Stimulated activated CD4-positive, alpha-beta T cell treated with anti-CD3 and anti-CD28 coated beads, Interleukin-4, amount 100 ng/mL, for 4 hours (primary cell): ENCODE measurements around the gene SNAI3.

Experiments used
- DNase-seq, 2 experiments: peaks; one replicate each; pipeline ENCODE4 v3.0.0-alpha.2; 2020

SNAI3 gene

DNA sequence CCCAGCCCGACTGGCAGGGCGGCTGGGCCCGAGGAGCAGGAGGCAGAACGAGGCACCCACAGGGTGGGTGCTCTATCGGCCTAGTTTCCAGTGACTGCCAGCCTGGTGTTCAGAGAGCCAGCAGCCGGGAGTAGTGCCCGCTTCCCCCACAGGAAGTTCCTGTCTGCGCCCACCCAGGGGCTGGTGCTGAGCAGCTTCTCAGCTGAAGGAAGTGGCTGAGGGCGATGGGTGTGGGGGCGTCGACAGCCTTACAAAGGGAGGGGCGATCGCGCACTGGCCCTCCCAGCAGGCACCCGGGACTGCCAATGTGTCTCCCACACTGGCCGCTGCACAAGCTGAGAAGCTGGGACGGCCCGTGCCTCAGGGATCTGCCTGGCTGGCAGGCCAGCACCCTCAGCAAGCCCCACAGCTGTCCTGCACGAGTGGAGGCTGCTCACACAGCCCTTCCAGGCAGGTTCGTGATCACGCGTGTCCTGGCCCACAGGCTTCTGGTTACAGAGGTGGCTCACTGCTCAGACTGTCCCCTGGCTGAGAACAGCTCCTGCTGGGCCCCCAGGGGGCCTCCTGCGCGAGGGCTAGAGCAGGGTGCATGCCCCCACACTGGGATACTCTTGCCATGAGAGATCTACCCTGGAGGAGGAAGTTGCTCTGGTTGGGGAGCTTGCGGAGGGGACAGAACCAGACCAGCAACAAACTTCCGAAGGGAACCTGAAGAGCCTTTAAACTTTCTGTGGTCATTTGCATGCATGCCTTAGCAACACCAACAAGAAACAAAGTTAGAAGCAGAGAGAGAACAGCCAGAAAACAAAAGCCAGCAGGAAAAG, 17.4 kb upstream of the SNAI3 start:
- DNase-seq, result peak; percentile 61 to 67

DNA sequence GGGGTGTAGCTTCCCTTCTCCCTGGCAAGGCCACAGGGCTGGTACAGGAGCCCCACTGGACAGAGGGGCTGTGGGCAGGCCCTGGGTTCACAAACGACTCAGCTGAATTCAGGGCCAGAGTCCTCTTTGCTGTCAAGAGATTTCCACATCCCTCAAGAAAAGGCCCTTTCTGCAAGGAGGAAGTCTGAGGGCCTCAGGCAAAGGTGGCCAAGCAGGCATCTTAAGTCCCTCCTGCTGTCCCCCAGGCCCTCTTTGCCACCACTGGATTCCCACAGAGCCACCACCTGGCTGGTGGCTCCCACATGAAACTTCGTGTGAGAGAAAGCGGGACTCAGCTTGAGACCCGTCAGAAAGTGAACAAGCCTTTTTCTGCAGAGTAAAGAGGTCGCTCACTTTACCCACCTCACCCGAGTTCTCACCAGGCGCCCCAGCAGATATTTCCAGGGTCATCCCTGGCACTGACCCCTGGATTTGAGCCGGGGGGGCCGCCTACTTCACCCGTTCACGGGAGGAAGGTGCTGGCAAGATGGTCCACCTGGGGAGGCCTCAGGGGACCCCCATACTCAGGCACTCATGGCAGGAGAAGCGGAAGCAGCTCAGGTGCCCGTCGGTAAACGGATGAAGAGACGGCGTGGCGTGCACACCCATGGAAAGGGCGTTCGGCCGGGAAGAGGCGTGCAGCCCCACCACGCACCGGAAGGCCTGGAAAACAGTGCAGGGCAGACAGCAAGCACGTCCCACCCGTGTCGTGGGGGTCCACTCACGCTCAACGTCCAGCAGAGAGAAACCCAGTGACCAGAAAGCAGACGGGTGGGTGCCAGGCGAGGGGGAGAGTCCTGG, 16.3 kb upstream of the SNAI3 start:
- no peak for DNase-seq

GRCh38 chr16:88701581-88702370, 15.5 kb upstream of the SNAI3 start:
- DNase-seq, result peak in 1 of 2 experiments; percentile 24

DNA sequence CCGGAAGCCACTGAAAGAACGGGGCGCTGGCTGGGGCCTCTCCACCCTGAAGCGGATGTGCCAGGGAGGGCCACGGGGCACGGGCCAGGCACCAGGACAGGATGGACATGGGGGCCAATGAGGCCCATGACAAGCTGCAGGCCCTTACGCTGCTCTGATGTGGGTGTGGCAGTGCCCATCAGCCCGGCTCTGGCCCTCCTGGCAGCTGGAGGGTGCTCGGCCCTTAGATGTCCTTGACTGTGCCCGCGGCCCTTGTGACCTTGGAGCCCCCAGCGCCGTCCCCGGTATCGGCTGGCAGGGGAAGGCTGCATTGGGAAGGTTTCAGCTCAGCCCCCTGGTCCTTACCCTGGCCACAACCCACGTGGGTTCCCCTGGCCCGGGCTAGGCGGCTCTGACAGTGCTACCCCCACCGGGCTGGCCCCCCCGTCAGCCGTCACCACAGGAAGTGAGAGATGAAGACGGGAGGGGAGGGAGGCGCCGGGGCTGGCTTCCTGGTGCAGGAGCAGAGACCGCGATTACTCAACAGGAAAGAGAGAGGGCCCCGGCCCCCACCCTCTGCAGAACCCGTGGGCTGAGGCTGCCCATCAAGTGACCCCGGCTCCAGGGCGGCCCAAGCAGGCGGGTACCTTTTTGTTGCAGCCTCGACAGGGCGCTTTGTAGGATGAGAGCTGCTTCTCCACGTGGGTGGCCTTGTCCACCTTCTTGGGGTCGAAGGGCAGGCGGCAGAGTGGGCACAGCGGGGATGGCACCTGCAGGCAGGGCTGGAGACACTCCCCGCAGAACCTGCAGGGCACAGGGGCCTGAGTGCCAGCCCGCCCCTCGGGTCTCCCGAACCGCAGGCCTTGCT, 14.6 kb upstream of the SNAI3 start:
- DNase-seq, result peak; percentile 90 to 95

- no peak for DNase-seq
These were observed 14.0 kb upstream of the SNAI3 start for GRCh38 chr16:88700322-88700635.

DNA sequence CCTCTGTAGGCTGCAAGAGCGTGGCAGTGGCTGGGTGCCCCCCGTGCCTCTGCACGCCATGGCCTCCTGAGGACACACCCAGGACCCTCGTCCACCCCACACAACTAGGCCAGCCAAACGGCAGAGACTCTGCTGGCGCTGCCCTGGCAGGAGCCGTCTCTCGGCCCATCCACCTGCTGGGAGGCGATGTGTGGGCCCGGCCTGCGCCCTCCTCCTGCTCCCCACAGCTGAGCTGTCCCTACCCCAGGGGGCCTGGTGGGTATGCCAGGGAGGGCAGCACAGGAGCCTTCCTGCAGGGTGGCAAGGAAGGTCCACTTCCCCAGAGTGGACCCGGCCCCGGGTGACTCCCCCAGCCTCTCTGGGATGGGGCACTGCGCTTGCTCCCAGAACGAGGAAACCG, 12.9 kb upstream of the SNAI3 start:
- DNase-seq, result no peak

- no peak for DNase-seq
These were observed 12.3 kb upstream of the SNAI3 start for GRCh38 chr16:88698646-88699045.

- DNase-seq, result no peak
These were observed 11.7 kb upstream of the SNAI3 start for GRCh38 chr16:88697831-88698615.

GRCh38 chr16:88697116-88697830, 11.0 kb upstream of the SNAI3 start:
- no peak for DNase-seq

DNA sequence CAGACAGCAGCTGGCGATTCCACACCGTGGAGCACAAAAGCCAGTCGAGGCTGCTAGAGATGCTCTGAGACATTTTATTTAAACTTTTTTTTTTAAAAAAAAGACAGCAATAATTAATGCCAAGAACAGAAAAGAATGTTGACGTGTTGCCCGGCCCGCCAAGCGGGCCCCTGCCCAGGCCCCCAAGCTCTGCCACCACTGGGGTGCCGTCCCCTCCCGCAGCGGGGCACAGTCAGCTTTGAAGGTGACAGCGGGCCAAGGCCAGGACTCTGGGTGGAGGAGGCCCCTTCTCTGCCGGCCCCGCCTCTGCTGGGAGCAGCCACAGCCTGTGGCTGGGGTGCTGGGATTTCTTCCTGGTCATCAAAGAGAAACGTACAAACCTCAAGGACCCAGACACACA, 10.1 kb upstream of the SNAI3 start:
- no peak for DNase-seq

DNA sequence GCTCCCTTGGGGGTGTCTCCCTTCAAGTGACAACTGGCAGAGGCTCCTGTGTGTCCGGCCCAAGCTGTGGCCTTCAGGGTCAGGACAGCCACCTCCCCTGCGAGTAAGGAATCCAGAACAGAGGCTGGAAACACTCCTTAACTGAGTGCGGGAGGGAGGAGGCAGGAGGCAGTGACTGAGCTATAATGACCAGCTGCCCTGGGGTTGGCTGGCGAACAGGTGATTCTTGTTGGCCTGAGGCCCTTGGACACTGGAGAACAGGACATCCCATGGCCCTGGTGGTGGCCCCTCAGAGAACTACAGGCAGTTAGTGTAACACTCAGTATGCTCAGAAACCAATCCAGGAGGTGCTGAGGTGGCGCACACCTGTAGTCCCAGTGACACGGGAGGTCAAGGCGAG, 9.4 kb upstream of the SNAI3 start:
- no peak for DNase-seq

DNA sequence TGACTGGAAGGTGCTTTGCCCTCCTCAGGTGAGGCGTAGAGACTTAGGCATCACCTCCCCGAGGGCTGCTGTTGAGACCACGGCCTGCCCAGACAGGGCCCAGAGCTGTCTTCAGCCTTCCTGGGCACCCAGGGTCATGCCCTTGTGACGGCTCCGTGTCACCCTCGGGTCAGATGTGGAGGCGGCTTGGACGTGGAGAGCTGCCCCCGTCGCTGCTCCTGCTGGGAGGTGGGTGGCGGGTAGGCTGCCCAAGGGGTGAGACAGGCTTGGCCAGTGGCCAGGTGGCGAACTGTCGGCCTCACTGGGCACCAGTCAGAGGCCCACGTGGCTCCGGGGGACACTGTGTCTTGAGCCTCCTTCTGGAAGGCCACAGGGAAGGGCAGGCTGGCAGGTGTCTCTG, 8.9 kb upstream of the SNAI3 start:
- DNase-seq, result no peak

DNA sequence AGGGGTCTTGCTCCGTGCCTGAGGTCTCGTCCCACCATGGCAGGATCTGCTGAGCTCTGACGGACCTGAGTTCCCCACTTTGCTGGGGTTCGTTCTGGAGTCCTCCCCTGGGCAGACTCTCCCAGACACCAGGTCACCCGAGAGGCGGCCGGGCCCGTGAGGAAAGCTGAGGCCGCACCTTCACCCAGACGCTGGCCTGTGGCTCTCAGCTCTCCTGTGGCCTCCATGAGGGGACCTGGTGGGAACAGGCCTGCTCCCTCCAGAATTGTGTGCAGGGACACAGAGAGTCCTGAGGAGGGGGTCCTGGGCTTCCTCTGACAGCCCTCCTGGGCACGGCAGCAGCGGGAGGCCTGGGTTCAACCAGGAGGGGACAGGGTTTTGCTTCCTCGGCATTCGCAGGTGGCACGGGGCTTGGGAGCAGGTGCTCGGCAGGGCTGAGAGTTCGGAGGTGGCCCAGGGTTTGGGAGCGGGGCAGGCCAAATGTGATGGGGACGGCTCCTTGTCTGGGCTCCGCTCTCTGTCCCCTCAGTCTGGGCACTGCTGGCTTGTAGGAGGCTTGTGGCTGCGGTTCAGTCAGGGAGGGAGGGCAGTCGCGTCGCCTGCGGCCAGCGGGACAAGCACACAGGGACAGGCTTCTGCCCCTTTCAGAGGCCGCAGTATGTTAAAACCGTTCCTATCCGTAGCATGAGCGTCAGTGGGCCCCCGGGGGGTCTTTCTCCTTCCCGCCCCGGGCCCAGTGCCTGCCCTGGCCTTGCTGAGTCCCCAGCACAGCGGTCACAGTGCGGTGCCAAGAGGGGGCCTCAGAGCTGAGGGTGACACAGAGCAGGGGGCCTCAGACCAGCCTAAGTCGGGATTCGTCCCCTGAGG, 8.1 kb upstream of the SNAI3 start:
- no peak for DNase-seq

GRCh38 chr16:88693420-88694177, 7.3 kb upstream of the SNAI3 start:
- DNase-seq, result no peak

- no peak for DNase-seq
These were observed 6.6 kb upstream of the SNAI3 start for GRCh38 chr16:88692861-88693260.

DNA sequence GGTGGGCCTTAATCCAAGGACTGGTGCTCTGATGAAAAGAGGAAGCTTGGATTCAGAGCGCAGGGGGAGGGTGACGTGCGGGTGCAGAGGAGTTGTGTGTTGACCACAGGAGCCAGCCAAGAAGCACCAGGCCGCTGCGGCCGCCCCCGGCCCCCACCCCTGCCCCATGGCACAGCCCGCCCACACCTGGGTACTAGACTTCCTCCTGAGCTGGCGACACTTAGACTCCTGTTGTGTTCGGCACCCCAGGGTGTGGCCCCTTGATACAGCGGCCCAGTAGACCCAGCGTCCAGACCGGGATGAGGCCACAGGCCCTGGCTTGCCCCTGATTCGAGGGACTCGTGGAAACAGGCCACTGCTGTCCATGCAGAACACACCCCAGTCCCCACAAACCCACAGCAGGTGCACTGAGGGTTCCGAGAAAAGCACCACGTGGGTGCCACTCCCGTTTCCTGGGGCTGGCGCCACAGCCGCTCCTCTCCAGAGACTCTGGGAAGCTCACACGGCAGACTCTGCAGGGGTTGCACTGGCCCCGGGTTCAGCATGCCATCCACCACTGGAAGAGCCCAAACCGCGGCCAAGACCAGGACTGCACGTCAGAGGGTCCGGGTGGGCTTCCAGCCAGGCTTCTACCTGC, 5.7 kb upstream of the SNAI3 start:
- DNase-seq, result no peak

GRCh38 chr16:88691129-88691813, 5.0 kb upstream of the SNAI3 start:
- DNase-seq, result no peak
